Smooth muscle cell (in vitro differentiated cells): Measurements from ENCODE around the gene PNMA6E. TPM values are rescaled to one million over a fixed set of nuclear protein-coding genes. Genes with fewer than 3 reads are reported as not detected.

ENCODE experiments used
- DNase-seq: peaks from one replicate; lab custom pipeline; 2025; ENCODE audit not compliant: unreplicated experiment; lab: John Stamatoyannopoulos, UW
- H2AFZ ChIP-seq: fragments of 200-600 bp; sonication (generic); 2 replicates; pipeline ENCODE4 v1.6.0; 2016; ENCODE audit warnings: antibody characterized with exemption, low read depth, mild to moderate bottlenecking
- H3F3A ChIP-seq: fragments of 200-600 bp; sonication (generic); 2 replicates; pipeline ENCODE4 v1.6.0; 2017; ENCODE audit warnings: antibody characterized with exemption, low read depth
- H3K27ac ChIP-seq: fragments of 200-600 bp; sonication (generic); 2 replicates; pipeline ENCODE4 v1.5.1; 2016; ENCODE audit warnings: low read depth, mild to moderate bottlenecking
- H3K27me3 ChIP-seq: fragments of 200-600 bp; sonication (generic); 2 replicates; pipeline ENCODE4 v1.6.1; 2016; ENCODE audit warnings: low read depth, mild to moderate bottlenecking
- H3K36me3 ChIP-seq: fragments of 200-600 bp; sonication (generic); 2 replicates; pipeline ENCODE4 v1.5.1; 2016; ENCODE audit warnings: low read depth
- H3K4me1 ChIP-seq: fragments of 200-600 bp; sonication (generic); 2 replicates; pipeline ENCODE4 v1.5.1; 2016; ENCODE audit warnings: low read depth
- H3K4me2 ChIP-seq: fragments of 200-600 bp; sonication (generic); 2 replicates; pipeline ENCODE4 v1.6.0; 2016; ENCODE audit warnings: mild to moderate bottlenecking
- H3K4me3 ChIP-seq: fragments of 200-600 bp; sonication (generic); 2 replicates; pipeline ENCODE4 v1.5.1; 2016; ENCODE audit warnings: mild to moderate bottlenecking
- H3K79me2 ChIP-seq: fragments of 200-600 bp; sonication (generic); 2 replicates; pipeline ENCODE4 v1.6.0; 2016; ENCODE audit warnings: low read depth, mild to moderate bottlenecking
- H3K9ac ChIP-seq: fragments of 200-600 bp; sonication (generic); 2 replicates; pipeline ENCODE4 v1.6.0; 2016; ENCODE audit warnings: low read depth
- H3K9me3 ChIP-seq: fragments of 200-600 bp; sonication (generic); replicated peaks from 2 replicates; pipeline ENCODE4 v1.5.1; 2016; ENCODE audit warnings: low read depth
- H4K20me1 ChIP-seq: fragments of 200-600 bp; sonication (generic); 2 replicates; pipeline ENCODE4 v1.6.0; 2016; ENCODE audit warnings: low read depth
- CTCF ChIP-seq: fragments of 200-600 bp; sonication (generic); IDR thresholded peaks from 2 replicates; pipeline ENCODE4 v1.5.1; 2017; ENCODE audit warnings: borderline replicate concordance, mild to moderate bottlenecking, antibody characterized with exemption; ENCODE audit not compliant: insufficient read depth, poor library complexity, severe bottlenecking
- WGBS: methylation state at CpG from one replicate; pipeline ENCODE4 v1.1.7; 2016; ENCODE audit warnings: low lambda C conversion rate; 5-methylcytosine and 5-hydroxymethylcytosine counted together
- polyA plus RNA-seq: library from polyadenylated mRNA; unstranded; fragments of >200 nt; fragmentation: Nextera tagmentation; extraction: Ambion mirVana; gene quantifications from 2 replicates; pipeline ENCODE4 v1.2.1, GENCODE V29; 2016
- total RNA-seq: library from RNA; depleted of rRNA; stranded (reverse); fragments of >200 nt; gene quantifications from 2 replicates; pipeline ENCODE4 v1.2.3, GENCODE V29; 2014

The PNMA6E gene
- total and polyA plus RNA-seq, 2 experiments from 2014 or later = not detected

GRCh38 chrX:153353416-153353815, 47.7 kb downstream of the PNMA6E start:
- Histone ChIP-seq H3K4me1 (no peaks in the 10 kb centered on the region), H4K20me1 (no peaks in the 10 kb centered on the region), H3F3A (no peaks in the 10 kb centered on the region), H3K79me2 (no peaks in the 10 kb centered on the region), H3K4me3 (no peak overlapping the region), H2AFZ (no peak overlapping the region), H3K9me3 (no peaks in the 10 kb centered on the region), H3K27ac (no peak overlapping the region), H3K9ac (no peak overlapping the region), H3K4me2 (no peak overlapping the region), H3K36me3 (no peaks in the 10 kb centered on the region), H3K27me3 (no peaks in the 10 kb centered on the region)
- no peak for TF ChIP-seq CTCF
- DNase-seq = no peak
- 85% methylated on average over 12 of the region's 12 CpGs for WGBS

- no peaks in the 10 kb centered on the region for H3K36me3 ChIP-seq
- DNase-seq = no peak
- 85% methylated on average over 3 of the region's 3 CpGs for WGBS
These were observed 48.3 kb downstream of the PNMA6E start for GRCh38 chrX:153352858-153353257.

GRCh38 chrX:153351981-153352380, 49.2 kb downstream of the PNMA6E start:
- Histone ChIP-seq H3K27me3 (no peaks in the 10 kb centered on the region), H3K27ac (no peak overlapping the region), H3K4me2 (no peak overlapping the region), H3K79me2 (no peaks in the 10 kb centered on the region), H3K9me3 (no peaks in the 10 kb centered on the region), H3F3A (no peaks in the 10 kb centered on the region), H3K4me3 (no peak overlapping the region), H3K36me3 (no peaks in the 10 kb centered on the region), H3K9ac (no peak overlapping the region), H4K20me1 (no peaks in the 10 kb centered on the region), H2AFZ (no peak overlapping the region), H3K4me1 (no peaks in the 10 kb centered on the region)
- WGBS = 82% methylated on average over 8 of the region's 8 CpGs
- no peak for TF ChIP-seq CTCF
- DNase-seq = no peak

More at GRCh38 chrX:153352858-153353257, 48.3 kb downstream of the PNMA6E start:
- Histone ChIP-seq H3K27ac (no peak overlapping the region), H3F3A (no peaks in the 10 kb centered on the region), H3K9me3 (no peaks in the 10 kb centered on the region), H3K4me3 (no peak overlapping the region), H3K4me1 (no peaks in the 10 kb centered on the region), H4K20me1 (no peaks in the 10 kb centered on the region), H2AFZ (no peak overlapping the region), H3K79me2 (no peaks in the 10 kb centered on the region), H3K27me3 (no peaks in the 10 kb centered on the region), H3K9ac (no peak overlapping the region), H3K4me2 (no peak overlapping the region)
- no peak for TF ChIP-seq CTCF

- H3K36me3 ChIP-seq = no peaks in the 10 kb centered on the region
- no peaks in the 10 kb centered on the region for H3K27me3 ChIP-seq
- no peak overlapping the region for H2AFZ ChIP-seq
- WGBS = 90% methylated on average over 5 of the region's 5 CpGs
- no peak overlapping the region for H3K27ac ChIP-seq
- H4K20me1 ChIP-seq = peaks cover 5% of the 10 kb centered on the region
- H3K4me2 ChIP-seq = no peak overlapping the region
- no peaks in the 10 kb centered on the region for H3F3A ChIP-seq
- no peak overlapping the region for H3K4me3 ChIP-seq
- H3K9ac ChIP-seq = no peak overlapping the region
- H3K4me1 ChIP-seq = no peaks in the 10 kb centered on the region
- no peak for TF ChIP-seq CTCF
- H3K79me2 ChIP-seq = no peaks in the 10 kb centered on the region
- no peaks in the 10 kb centered on the region for H3K9me3 ChIP-seq
- DNase-seq = no peak
These were observed 51.2 kb downstream of the PNMA6E start for GRCh38 chrX:153349952-153350351.
